Neural cell (in vitro differentiated cells): Measurements from ENCODE around the gene TNS3. TPM values are rescaled to one million over a fixed set of nuclear protein-coding genes. Genes with fewer than 3 reads are reported as not detected.

Experiments used
- H2AFZ ChIP-seq: fragments of 200-600, 300-800 bp; sonication (generic), shearing (Covaris generic); 2 replicates; pipeline ENCODE4 v1.6.0; 2014; ENCODE audit warnings: low read depth, mild to moderate bottlenecking, antibody characterized with exemption, low read length, moderate library complexity
- H3F3A ChIP-seq: fragments of 200-600 bp; shearing (Covaris generic); 2 replicates; pipeline ENCODE4 v1.6.1; 2016; ENCODE audit warnings: mild to moderate bottlenecking, moderate library complexity, mixed read lengths, antibody characterized with exemption, low read length; ENCODE audit not compliant: insufficient read depth, poor library complexity, severe bottlenecking
- H3K27ac ChIP-seq: fragments of 200-600, 300-800 bp; sonication (generic), shearing (Covaris generic); 2 replicates; pipeline ENCODE4 v1.5.1; 2014; ENCODE audit warnings: mild to moderate bottlenecking, low read length, moderate library complexity
- H3K27me3 ChIP-seq: fragments of 300-800, 200-600 bp; sonication (generic), shearing (Covaris generic); 2 replicates; pipeline ENCODE4 v1.6.0; 2014; ENCODE audit warnings: mild to moderate bottlenecking, low read depth, low read length, moderate library complexity; ENCODE audit not compliant: insufficient read depth
- H3K36me3 ChIP-seq: fragments of 300-800, 200-600 bp; sonication (generic), shearing (Covaris generic); 2 replicates; pipeline ENCODE4 v1.5.1; 2014; ENCODE audit warnings: mild to moderate bottlenecking, antibody characterized with exemption, low read length, moderate library complexity; ENCODE audit not compliant: insufficient read depth
- H3K4me2 ChIP-seq: fragments of 300-800, 200-600 bp; sonication (generic), shearing (Covaris generic); 2 replicates; pipeline ENCODE4 v1.6.0; 2014; ENCODE audit warnings: mild to moderate bottlenecking, low read length
- H3K4me3 ChIP-seq: fragments of 300-800, 200-600 bp; sonication (generic), shearing (Covaris generic); 2 replicates; pipeline ENCODE4 v1.5.1; 2014; ENCODE audit warnings: mild to moderate bottlenecking, low read length, moderate library complexity
- H3K79me2 ChIP-seq: fragments of 200-600 bp; shearing (Covaris generic); replicated peaks from 2 replicates; pipeline ENCODE4 v1.6.0; 2014; ENCODE audit warnings: mild to moderate bottlenecking, low read length, moderate library complexity; ENCODE audit not compliant: insufficient read depth
- H3K9ac ChIP-seq: fragments of 300-800, 200-600 bp; sonication (generic), shearing (Covaris generic); 2 replicates; pipeline ENCODE4 v1.6.1; 2016; ENCODE audit warnings: mild to moderate bottlenecking, low read length, mixed read lengths
- H3K9me2 ChIP-seq: fragments of 200-600 bp; shearing (Covaris generic); 2 replicates; pipeline ENCODE4 v1.6.1; 2016; ENCODE audit warnings: mild to moderate bottlenecking, low read length, mixed read lengths; ENCODE audit not compliant: insufficient read depth
- H3K9me3 ChIP-seq: fragments of 200-600, 300-800 bp; sonication (generic), shearing (Covaris generic); 2 replicates; pipeline ENCODE4 v1.6.1; 2016; ENCODE audit warnings: mild to moderate bottlenecking, mixed run types, low read length, moderate library complexity, mixed read lengths
- H4K20me1 ChIP-seq: fragments of 200-600 bp; shearing (Covaris generic); 2 replicates; pipeline ENCODE4 v1.6.1; 2016; ENCODE audit warnings: mild to moderate bottlenecking, mixed run types; ENCODE audit not compliant: insufficient read depth
- EP300 ChIP-seq: fragments of 450-650 bp; conservative IDR thresholded peaks from 2 replicates; pipeline ENCODE4 v1.6.1; 2014; ENCODE audit warnings: antibody characterized with exemption, mild to moderate bottlenecking, moderate library complexity; ENCODE audit not compliant: poor library complexity, severe bottlenecking
- EZH2 ChIP-seq: fragments of 200-600, 300-800 bp; shearing (Covaris generic), sonication (generic); IDR thresholded peaks from 2 replicates; pipeline ENCODE4 v1.6.1; 2014; ENCODE audit warnings: antibody characterized with exemption, low read length, borderline replicate concordance, mild to moderate bottlenecking; ENCODE audit not compliant: insufficient read depth, poor library complexity, severe bottlenecking
- MXI1 ChIP-seq: fragments of 450-650 bp; conservative IDR thresholded peaks from 2 replicates; pipeline ENCODE4 v1.6.1; 2014; ENCODE audit warnings: antibody characterized with exemption, mild to moderate bottlenecking; ENCODE audit not compliant: poor library complexity, severe bottlenecking
- POLR2AphosphoS5 ChIP-seq: IDR thresholded peaks from 2 replicates; pipeline ENCODE4 v1.6.1; 2012
- RAD21 ChIP-seq: fragments of 450-650 bp; conservative IDR thresholded peaks from 2 replicates; pipeline ENCODE4 v1.6.1; 2014; ENCODE audit warnings: antibody characterized with exemption, mild to moderate bottlenecking, moderate library complexity
- SMC3 ChIP-seq: fragments of 450-650 bp; conservative IDR thresholded peaks from 2 replicates; pipeline ENCODE4 v1.6.1; 2014; ENCODE audit warnings: antibody characterized with exemption, mild to moderate bottlenecking, moderate library complexity; ENCODE audit not compliant: poor library complexity
- TAF1 ChIP-seq: IDR thresholded peaks from 2 replicates; pipeline ENCODE4 v1.6.1; 2012; ENCODE audit warnings: low read depth
- polyA plus RNA-seq: library from polyadenylated mRNA; depleted of rRNA; stranded (reverse); fragments of >200 nt; gene quantifications from 2 replicates; pipeline ENCODE4 v1.2.3, GENCODE V29; 2014
- TF ChIP-seq, protein P1 (sequence below): IDR thresholded peaks from 2 replicates; pipeline ENCODE4 v1.6.1; 2012; ENCODE audit warnings: borderline replicate concordance
- TF ChIP-seq, protein P2 (sequence below): fragments of 450-650 bp; IDR thresholded peaks from 2 replicates; pipeline ENCODE4 v1.5.1; 2014; ENCODE audit warnings: antibody characterized with exemption, mild to moderate bottlenecking, moderate library complexity; ENCODE audit not compliant: poor library complexity, severe bottlenecking

Gene TNS3
- polyA plus RNA-seq, 1 donor from 2014 or later: 0.58 TPM

DNA sequence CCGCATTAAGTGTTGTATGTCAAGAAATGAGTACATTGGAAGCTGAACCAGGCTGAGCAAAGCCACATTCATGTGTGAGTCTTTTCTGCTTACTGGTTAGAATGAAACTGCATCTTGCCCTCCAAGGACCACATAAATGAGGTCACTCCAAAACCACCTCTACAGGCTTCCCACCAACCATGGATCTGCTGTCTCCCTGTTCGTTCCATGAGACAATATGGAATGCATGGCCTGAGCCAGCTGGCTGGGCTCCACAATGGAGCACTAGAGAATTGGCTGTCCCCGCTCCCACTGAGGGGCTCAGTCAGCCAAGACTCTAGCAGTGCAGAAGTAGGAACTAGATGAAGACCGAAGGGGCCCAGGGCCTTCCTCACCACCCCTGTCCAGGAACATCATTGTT is 120.8 kb downstream of the TNS3 start:
- no peak overlapping the region for H2AFZ ChIP-seq
- H4K20me1 ChIP-seq: no peaks in the 10 kb centered on the region

DNA sequence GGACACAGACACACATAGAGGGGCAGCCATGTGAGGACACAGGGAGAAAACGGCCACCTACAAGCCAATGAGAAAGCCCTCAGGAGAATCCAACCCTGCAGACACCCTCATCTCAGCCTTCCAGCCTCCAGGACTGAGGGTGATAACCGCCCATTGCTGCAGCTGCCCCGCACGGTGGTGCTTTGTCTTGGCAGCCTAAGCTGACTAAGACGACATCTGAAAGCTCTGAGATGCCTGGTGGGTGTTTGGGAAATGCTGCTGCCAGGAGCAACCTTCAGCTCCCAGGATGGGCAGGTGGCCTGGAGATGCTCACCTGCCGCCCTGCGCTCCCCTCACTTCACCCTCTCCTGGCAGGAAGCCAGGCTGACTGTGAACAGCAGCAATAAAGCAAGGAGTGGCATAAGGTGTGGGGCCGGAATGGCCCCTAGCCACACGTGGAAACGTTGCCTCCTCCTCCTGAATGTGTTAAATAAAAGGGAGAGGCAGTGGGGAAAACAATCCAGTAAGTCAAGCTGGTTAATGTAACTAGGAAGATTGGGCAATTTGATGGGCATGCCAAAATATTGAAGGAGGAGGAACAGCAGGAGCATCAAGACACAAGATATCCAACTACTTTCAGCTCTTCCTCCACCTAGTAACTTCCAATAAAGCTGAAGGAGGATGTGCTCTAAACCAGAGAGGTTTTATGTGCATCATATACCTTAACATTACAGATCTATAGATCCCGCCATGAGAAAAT is 121.5 kb downstream of the TNS3 start:
- Histone ChIP-seq H3K9me3 (no peaks in the 10 kb centered on the region), H3K27ac (no peak overlapping the region), H3K79me2 (no peaks in the 10 kb centered on the region), H3K9me2 (no peaks in the 10 kb centered on the region), H3K36me3 (no peaks in the 10 kb centered on the region), H3K4me3 (no peak overlapping the region), H3F3A (no peaks in the 10 kb centered on the region), H3K4me2 (no peak overlapping the region), H4K20me1 (no peaks in the 10 kb centered on the region), H2AFZ (no peak overlapping the region), H3K9ac (no peak overlapping the region), H3K27me3 (no peaks in the 10 kb centered on the region)
- TF ChIP-seq EZH2 (no peak), MXI1 (no peak)

More for the DNA sequence above, 120.8 kb downstream of the TNS3 start:
- H3K9ac ChIP-seq: no peak overlapping the region
- H3K9me2 ChIP-seq: no peaks in the 10 kb centered on the region
- H3K4me2 ChIP-seq: no peak overlapping the region
- no peaks in the 10 kb centered on the region for H3K79me2 ChIP-seq
- H3F3A ChIP-seq: no peaks in the 10 kb centered on the region
- H3K27ac ChIP-seq: no peak overlapping the region
- H3K4me3 ChIP-seq: no peak overlapping the region
- TF ChIP-seq, protein P1, sequence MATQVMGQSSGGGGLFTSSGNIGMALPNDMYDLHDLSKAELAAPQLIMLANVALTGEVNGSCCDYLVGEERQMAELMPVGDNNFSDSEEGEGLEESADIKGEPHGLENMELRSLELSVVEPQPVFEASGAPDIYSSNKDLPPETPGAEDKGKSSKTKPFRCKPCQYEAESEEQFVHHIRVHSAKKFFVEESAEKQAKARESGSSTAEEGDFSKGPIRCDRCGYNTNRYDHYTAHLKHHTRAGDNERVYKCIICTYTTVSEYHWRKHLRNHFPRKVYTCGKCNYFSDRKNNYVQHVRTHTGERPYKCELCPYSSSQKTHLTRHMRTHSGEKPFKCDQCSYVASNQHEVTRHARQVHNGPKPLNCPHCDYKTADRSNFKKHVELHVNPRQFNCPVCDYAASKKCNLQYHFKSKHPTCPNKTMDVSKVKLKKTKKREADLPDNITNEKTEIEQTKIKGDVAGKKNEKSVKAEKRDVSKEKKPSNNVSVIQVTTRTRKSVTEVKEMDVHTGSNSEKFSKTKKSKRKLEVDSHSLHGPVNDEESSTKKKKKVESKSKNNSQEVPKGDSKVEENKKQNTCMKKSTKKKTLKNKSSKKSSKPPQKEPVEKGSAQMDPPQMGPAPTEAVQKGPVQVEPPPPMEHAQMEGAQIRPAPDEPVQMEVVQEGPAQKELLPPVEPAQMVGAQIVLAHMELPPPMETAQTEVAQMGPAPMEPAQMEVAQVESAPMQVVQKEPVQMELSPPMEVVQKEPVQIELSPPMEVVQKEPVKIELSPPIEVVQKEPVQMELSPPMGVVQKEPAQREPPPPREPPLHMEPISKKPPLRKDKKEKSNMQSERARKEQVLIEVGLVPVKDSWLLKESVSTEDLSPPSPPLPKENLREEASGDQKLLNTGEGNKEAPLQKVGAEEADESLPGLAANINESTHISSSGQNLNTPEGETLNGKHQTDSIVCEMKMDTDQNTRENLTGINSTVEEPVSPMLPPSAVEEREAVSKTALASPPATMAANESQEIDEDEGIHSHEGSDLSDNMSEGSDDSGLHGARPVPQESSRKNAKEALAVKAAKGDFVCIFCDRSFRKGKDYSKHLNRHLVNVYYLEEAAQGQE: no peak
- no peak for TF ChIP-seq TAF1
- TF ChIP-seq EZH2: no peak
- TF ChIP-seq RAD21: no peak
- no peak for TF ChIP-seq POLR2AphosphoS5
- TF ChIP-seq EP300: no peak
- no peak for TF ChIP-seq SMC3
- no peak for TF ChIP-seq MXI1
- TF ChIP-seq, protein P2, sequence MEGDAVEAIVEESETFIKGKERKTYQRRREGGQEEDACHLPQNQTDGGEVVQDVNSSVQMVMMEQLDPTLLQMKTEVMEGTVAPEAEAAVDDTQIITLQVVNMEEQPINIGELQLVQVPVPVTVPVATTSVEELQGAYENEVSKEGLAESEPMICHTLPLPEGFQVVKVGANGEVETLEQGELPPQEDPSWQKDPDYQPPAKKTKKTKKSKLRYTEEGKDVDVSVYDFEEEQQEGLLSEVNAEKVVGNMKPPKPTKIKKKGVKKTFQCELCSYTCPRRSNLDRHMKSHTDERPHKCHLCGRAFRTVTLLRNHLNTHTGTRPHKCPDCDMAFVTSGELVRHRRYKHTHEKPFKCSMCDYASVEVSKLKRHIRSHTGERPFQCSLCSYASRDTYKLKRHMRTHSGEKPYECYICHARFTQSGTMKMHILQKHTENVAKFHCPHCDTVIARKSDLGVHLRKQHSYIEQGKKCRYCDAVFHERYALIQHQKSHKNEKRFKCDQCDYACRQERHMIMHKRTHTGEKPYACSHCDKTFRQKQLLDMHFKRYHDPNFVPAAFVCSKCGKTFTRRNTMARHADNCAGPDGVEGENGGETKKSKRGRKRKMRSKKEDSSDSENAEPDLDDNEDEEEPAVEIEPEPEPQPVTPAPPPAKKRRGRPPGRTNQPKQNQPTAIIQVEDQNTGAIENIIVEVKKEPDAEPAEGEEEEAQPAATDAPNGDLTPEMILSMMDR: no peak
- no peaks in the 10 kb centered on the region for H3K27me3 ChIP-seq
- no peaks in the 10 kb centered on the region for H3K36me3 ChIP-seq
- no peaks in the 10 kb centered on the region for H3K9me3 ChIP-seq
